GM18499 (cell line): Measurements from ENCODE around the gene SH3PXD2A.

ENCODE experiments used
- ATAC-seq: cut with Tn5 transposase; IDR thresholded peaks from one replicate; pipeline ENCODE4 v1.9.1; 2021; ENCODE audit warnings: moderate number of reproducible peaks; ENCODE audit not compliant: insufficient read depth, unreplicated experiment

Gene SH3PXD2A

DNA sequence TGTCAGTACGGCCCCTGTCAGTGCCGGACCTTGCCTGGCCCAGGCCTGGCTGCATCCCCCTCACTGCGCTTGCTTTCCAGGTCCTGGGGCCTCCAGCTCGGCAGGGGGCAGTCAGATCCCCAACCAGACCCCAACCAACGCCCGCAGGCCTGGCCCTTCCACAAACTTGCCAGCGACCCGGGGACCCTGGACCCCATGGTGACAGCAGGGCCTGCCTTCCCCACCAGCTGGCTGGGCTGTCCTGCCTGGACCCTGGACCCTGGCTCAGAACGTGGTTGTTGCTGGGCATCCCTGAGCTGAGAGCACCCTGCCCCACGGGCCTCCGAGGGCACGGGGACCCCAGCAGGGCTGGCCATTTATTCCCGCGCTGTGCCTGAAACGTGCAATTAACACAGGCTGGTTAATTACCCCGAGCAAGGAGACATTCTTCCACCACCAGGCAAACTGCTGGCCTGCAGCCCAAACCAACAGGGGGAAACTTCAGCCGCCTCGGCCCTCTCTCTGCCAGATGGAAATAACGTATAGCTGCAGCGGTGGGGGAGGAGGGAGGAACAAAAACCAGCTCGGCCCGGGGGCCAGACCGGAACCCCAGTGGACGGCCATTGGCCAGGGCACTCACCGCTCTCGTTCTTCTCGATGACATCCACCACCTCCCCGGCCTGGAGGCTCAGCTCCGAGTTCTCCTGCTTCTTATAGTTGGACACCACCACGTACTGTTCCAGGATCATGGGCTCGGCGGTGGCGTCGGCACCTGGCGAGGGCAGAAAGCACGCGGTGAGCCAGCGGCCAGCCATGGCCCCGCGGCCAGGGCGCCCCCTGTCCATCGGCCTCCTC is 194.8 kb downstream of the SH3PXD2A start:
- no peak for ATAC-seq

- ATAC-seq: peak; percentile 60
Observed at GRCh38 chr10:103659674-103660363, 195.6 kb downstream of the SH3PXD2A start.

- ATAC-seq: no peak
Observed at GRCh38 chr10:103658049-103658577, 197.3 kb downstream of the SH3PXD2A start.

DNA sequence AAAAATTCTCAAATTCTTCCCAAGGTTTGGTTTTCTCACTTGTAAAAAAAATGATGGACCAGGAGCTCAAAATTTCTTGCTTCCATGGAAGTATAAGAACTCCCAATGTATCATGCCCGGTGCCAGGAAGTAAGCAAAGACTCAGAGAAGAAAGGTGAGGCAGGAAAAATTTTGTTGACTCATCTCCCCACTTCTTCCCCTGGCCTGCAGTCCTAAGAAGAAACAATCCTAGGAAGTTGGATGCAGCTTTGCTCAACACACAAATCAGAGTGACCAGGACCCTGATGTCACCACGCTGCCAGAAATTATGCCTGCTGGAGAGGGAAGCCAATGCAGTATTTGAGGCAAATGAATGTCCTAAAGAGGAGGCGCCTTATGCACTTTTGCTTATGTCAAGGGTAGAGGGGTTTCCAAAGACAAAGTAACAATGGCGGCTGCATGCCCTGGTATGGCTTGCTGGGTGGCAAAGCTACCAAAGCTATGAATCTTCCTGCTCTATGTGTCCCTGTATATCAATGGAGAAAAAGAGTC is 198.2 kb downstream of the SH3PXD2A start:
- ATAC-seq: no peak

GRCh38 chr10:103654925-103655324 is 200.5 kb downstream of the SH3PXD2A start:
- ATAC-seq: no peak

GRCh38 chr10:103653581-103654037 is 201.8 kb downstream of the SH3PXD2A start:
- no peak for ATAC-seq

GRCh38 chr10:103652599-103653281 is 202.6 kb downstream of the SH3PXD2A start:
- ATAC-seq: no peak

DNA sequence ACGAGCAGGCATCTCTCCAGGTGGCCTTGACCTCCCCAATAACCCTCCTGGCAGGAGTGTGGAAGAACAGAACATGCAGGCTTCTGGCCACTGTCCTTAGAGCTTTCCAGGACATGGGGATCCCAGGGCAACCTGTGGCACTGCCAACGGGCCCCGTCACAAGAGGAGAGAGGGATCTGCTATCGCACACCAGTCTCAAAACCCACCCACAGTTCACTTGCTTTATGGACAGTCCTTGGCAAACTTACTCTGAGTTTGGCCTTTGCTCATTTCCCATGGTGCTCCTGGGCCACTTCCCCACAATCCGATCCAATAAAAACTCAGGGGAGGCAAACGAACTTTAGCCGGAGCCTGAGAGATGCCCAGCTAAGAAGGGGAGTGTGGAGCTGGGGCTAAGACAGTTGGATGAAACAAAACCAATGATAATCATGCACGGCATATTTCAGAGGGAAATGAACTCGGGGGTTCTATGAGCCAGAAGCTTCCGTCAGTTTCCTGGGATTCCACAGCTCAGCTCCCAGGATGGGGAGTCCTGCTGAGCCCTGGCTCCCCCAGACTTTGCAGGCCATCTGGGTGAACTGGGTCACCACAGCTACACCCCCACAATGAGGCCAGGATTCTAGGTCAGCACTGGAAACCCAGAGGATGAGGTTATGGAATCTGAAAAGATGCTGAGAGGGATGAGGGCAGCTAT is 203.4 kb downstream of the SH3PXD2A start:
- ATAC-seq: no peak

- no peak for ATAC-seq
Observed at GRCh38 chr10:103651333-103651732, 204.0 kb downstream of the SH3PXD2A start.

DNA sequence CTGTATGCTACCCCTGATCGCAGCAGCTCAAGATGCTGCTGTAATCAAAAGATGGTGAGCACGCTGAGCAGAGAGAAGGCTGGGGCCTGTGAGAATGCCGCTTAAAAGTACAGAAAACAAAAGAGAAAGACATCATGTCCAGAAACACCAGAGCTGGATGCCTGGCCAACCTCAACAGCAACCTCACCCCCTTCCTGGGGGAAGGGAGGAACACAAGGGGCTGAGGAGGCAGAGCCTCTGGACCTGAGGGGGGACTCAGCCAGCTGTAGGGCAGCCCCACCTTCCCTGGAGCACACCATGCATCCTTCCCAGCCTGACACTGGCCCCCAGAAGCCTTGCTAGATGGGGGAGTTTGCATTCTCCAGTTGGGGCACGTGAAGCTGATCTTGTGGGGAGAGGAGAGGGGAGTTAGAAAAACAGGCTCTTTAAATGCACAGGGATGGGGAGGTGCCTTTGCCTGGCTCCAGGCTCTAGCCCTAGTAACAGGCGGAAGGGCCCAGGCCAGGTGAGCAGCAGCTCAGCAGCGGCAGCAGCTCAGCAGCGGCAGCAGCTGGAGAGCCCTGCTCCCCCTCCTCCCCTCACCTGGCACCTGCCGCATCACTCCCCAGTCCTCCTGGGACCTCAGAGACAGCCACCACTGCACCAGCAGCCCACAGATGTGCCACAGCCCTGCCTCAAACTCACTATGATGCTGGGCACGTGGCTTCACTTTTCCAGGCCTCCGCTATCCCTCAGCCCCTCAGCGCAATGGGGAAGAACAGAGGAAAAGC is 205.5 kb downstream of the SH3PXD2A start:
- no peak for ATAC-seq

DNA sequence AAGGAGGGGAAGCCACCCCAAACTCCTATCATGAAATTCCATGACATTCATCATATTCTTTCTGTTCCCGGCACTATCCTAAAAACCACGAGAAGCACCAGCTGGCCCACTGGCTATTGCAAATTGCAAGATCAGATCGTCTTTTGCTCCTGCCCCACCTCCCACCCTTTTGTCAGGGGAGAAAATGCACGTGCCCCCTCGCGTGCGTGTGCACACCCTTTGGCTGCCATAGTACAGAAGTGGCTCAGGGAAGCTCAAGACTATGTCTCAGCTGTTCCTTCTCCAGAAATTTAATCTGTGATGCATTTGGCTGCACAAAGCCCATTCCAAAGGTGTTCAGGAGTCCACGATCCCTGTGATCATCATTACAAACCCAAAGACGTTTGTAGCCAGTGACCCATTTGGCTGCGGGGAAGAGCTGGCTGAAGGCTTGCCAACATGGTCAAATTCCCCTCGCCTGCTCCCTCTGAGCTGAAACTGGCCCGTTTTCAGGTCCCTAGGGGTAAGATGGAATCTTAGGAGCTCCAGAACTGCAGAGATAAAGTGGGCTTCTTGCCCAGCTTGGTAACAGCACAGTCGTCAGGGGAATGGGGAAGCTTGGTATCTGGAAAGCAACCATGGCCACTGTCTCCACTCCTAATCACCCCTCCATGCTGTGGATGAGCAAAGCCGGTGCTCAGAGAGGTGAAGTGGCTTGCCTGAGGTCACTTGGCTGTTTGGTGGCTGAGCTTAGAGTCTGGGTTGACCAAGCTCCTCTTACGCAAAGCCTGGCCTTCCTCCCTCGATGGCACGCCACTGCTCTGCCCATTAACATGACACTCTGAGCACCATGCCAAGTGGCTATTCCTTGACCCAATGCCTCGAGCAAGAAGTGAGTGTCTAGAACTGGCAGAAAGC is 206.5 kb downstream of the SH3PXD2A start:
- no peak for ATAC-seq

DNA sequence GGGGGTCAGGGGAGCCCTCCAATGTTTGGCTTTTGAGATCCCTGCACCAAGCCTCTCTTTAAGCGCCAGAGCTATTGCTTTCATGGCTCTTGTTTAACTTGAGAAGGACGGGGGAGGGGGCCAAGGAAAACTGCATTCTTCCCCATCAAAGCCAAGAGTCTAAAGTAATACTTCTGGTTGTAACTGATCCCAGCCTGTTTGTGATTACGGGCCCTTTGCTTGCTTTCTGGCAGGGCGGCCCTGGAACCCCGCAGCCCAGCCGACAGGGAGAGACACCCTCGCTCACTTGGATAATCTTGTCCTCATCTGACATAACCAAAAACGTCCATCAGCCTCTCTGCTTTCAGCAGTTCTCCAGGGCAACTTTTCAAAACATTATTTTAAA is 207.1 kb downstream of the SH3PXD2A start:
- no peak for ATAC-seq

- ATAC-seq: no peak
Observed at GRCh38 chr10:103646304-103646703, 209.1 kb downstream of the SH3PXD2A start.

DNA sequence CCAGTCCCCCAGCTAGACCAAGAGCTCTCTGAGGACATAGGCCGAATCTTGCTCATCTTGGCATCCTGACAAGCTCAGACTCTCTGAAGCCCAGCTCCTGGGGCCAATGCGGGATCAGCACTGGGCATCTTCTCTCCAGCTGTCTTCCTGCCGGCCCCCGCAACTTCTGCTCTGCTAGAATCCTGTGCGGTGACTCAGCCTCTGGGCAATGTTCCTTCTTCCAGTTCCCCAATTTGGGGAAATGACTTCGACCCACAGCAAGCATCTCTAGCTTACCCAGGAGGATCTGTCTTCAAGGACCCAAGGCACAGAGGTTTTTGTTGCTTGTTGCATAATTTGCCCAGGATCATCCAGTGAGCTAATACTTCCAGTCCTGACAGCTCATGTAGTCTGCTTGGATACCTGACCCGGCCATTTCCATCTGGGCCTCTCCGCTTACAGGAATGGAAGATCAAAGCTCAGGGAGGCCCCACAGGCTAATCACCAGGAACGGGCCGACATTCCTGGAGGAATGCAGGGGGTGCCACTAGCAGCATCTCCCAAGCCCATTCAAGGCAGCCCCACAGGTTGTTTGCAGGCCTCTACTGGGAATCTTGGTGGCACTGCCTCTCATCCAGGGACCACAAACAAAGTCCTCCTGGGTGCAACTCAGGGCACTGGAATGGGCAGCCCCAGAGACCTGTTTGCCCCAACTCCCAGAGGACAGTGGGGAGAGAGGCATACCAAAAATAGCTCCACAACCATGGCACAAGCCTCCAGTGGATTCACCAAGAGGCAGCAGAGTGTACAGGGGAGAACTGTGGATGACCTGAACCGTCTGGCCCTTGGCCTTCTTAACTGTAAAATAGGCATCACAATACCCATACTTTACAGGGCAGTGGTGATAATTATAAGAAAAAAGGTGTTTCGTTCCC is 210.0 kb downstream of the SH3PXD2A start:
- ATAC-seq: no peak

DNA sequence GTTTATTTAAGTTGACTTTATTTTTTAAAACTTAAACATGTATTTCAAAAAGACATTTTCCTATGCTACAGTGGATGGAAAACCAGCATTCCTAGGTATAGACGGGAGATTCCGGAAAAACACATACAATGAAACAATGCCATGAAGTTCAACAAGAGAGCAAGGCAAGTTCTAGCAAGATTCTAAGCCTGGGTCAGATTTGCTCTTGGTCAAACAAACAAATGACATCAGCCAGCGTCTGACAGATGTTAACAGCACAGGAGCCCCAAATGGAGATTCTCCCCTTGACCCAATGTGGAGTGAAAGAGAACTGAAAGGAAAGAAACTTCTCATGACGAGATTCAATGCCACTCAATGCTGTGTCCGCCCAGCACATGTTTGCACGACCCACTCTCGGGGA is 212.0 kb downstream of the SH3PXD2A start:
- no peak for ATAC-seq

DNA sequence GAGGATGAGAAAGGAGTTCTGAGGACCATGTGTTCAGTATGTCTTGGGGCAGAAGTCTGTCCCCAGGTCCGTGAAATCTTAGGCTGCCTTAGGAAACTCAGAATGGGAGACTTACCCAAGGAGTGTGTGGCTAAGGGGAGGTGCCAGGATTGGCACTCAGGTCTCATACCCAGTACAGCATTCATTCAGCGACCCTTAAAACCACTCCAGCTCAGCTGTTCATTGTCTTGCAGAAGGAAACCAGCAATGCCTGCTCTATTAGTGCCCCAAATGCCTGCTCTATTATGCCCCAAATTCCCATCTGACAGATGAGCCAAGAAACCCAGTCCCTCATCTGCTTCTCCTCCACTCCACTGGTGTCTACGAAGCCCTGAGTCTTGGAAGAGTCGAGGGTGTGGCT is 214.1 kb downstream of the SH3PXD2A start:
- no peak for ATAC-seq

- ATAC-seq: no peak
Observed at GRCh38 chr10:103640436-103641181, 214.8 kb downstream of the SH3PXD2A start.
